GM23338 (cell line): ENCODE measurements around the gene CLDN11. TPM values are rescaled to one million over a fixed set of nuclear protein-coding genes. Genes with fewer than 3 reads are reported as not detected.

Source experiments
- ATAC-seq: fragments of 200-7000 bp; cut with Tn5 transposase; 3 replicates; pipeline ENCODE4 v1.9.1; 2020
- DNase-seq: peaks from one replicate; pipeline ENCODE4 v3.0.0-alpha.2; 2015; ENCODE audit warnings: low spot score
- H2AFZ ChIP-seq: fragments of 200-600 bp; sonication (generic); 2 replicates; pipeline ENCODE4 v1.8.0; 2016; ENCODE audit warnings: antibody characterized with exemption, mild to moderate bottlenecking, moderate library complexity
- H3F3A ChIP-seq: fragments of 200-600 bp; sonication (generic); replicated peaks from 2 replicates; pipeline ENCODE4 v1.8.0; 2017; ENCODE audit warnings: antibody characterized with exemption, mixed run types, low read depth
- H3K27ac ChIP-seq: fragments of 200-600 bp; sonication (generic); 2 replicates; pipeline ENCODE4 v1.6.1; 2016; ENCODE audit warnings: low read depth
- H3K27me3 ChIP-seq: fragments of 200-600 bp; sonication (generic); 2 replicates; pipeline ENCODE4 v1.8.0; 2016; ENCODE audit warnings: mild to moderate bottlenecking, mixed run types, moderate library complexity; ENCODE audit not compliant: insufficient read depth
- H3K36me3 ChIP-seq: fragments of 200-600 bp; sonication (generic); 2 replicates; pipeline ENCODE4 v1.8.0; 2016; ENCODE audit warnings: mild to moderate bottlenecking; ENCODE audit not compliant: insufficient read depth
- H3K4me1 ChIP-seq: fragments of 200-600 bp; sonication (generic); 2 replicates; pipeline ENCODE4 v1.8.0; 2016; ENCODE audit warnings: mild to moderate bottlenecking, moderate library complexity; ENCODE audit not compliant: insufficient read depth
- H3K4me2 ChIP-seq: fragments of 200-600 bp; sonication (generic); 2 replicates; pipeline ENCODE4 v1.7.1; 2017; ENCODE audit warnings: mixed run types
- H3K4me3 ChIP-seq: fragments of 200-600 bp; sonication (generic); 2 replicates; pipeline ENCODE4 v1.6.1; 2016; ENCODE audit warnings: mixed run types
- H3K79me2 ChIP-seq: fragments of 200-600 bp; sonication (generic); replicated peaks from 2 replicates; pipeline ENCODE4 v1.8.0; 2017; ENCODE audit warnings: mild to moderate bottlenecking; ENCODE audit not compliant: insufficient read depth
- H3K9me2 ChIP-seq: fragments of 200-600 bp; sonication (generic); 2 replicates; pipeline ENCODE4 v1.8.0; 2017; ENCODE audit not compliant: insufficient read depth
- H4K20me1 ChIP-seq: fragments of 200-600 bp; sonication (generic); replicated peaks from 2 replicates; pipeline ENCODE4 v1.8.0; 2017; ENCODE audit warnings: mild to moderate bottlenecking; ENCODE audit not compliant: insufficient read depth
- H3K27ac Mint-ChIP-seq: 2 replicates; pipeline ENCODE4 v1.8.0; 2020; ENCODE audit warnings: inconsistent platforms, mild to moderate bottlenecking, moderate library complexity, mixed read lengths
- H3K27me3 Mint-ChIP-seq: 3 replicates; pipeline ENCODE4 v1.8.0; 2022; ENCODE audit warnings: low read depth, mild to moderate bottlenecking, moderate library complexity, mixed read lengths, inconsistent platforms; ENCODE audit not compliant: insufficient read depth, poor library complexity
- H3K36me3 Mint-ChIP-seq: 3 replicates; pipeline ENCODE4 v1.8.0; 2021; ENCODE audit warnings: low read depth, mild to moderate bottlenecking, inconsistent platforms, moderate library complexity, mixed read lengths
- H3K4me1 Mint-ChIP-seq: 3 replicates; pipeline ENCODE4 v1.8.0; 2020; ENCODE audit warnings: mild to moderate bottlenecking, inconsistent platforms, mixed read lengths
- H3K4me3 Mint-ChIP-seq: 3 replicates; pipeline ENCODE4 v1.8.0; 2021; ENCODE audit warnings: moderate library complexity, mild to moderate bottlenecking, inconsistent platforms, mixed read lengths
- H3K9me3 Mint-ChIP-seq: 3 replicates; pipeline ENCODE4 v1.8.0; 2020; ENCODE audit warnings: moderate library complexity, mild to moderate bottlenecking, inconsistent platforms, mixed read lengths
- ETS1 ChIP-seq: IDR thresholded peaks from 2 replicates; pipeline ENCODE4 v1.6.1; 2016; ENCODE audit warnings: antibody characterized with exemption
- EZH2 ChIP-seq: fragments of 200-600 bp; sonication (generic); IDR thresholded peaks from one replicate; pipeline ENCODE4 v1.8.0; 2017; ENCODE audit warnings: antibody characterized with exemption, mild to moderate bottlenecking, low read depth; ENCODE audit not compliant: unreplicated experiment
- EZH2phosphoT487 ChIP-seq: fragments of 200-600 bp; sonication (generic); IDR thresholded peaks from one replicate; pipeline ENCODE4 v1.8.1; 2018; ENCODE audit warnings: antibody characterized with exemption; ENCODE audit not compliant: unreplicated experiment
- JUNB ChIP-seq: IDR thresholded peaks from one replicate; pipeline ENCODE4 v1.6.1; 2016; ENCODE audit warnings: antibody characterized with exemption; ENCODE audit not compliant: unreplicated experiment
- POLR2AphosphoS5 ChIP-seq: IDR thresholded peaks from 2 replicates; pipeline ENCODE4 v1.6.1; 2016; ENCODE audit warnings: antibody characterized with exemption, low read depth
- REST ChIP-seq: IDR thresholded peaks from one replicate; pipeline ENCODE4 v1.6.1; 2018; ENCODE audit warnings: antibody characterized with exemption; ENCODE audit not compliant: unreplicated experiment
- STAT1 ChIP-seq: IDR thresholded peaks from one replicate; pipeline ENCODE4 v1.6.1; 2016; ENCODE audit warnings: antibody characterized with exemption; ENCODE audit not compliant: unreplicated experiment
- ZNF462 ChIP-seq: fragments of 250-450 bp; sonication (Bioruptor Pico); IDR thresholded peaks from 2 replicates; pipeline ENCODE4 v1.5.0; 2020; ENCODE audit warnings: mild to moderate bottlenecking, moderate library complexity
- polyA plus RNA-seq: library from polyadenylated mRNA; unstranded; fragments of >200 nt; fragmentation: Nextera tagmentation; extraction: Ambion mirVana; gene quantifications from 2 replicates; pipeline ENCODE4 v1.2.1, GENCODE V29; 2016
- total RNA-seq: library from RNA; depleted of rRNA; stranded (reverse); fragments of >200 nt; shearing (Covaris generic); gene quantifications from 2 replicates; pipeline ENCODE4 v1.2.3, GENCODE V29; 2014

CLDN11 gene
- total and polyA plus RNA-seq, 2 experiments from 2014 or later = 5.2 to 8.3 TPM

- H3K36me3 Mint-ChIP-seq = 0 out of 3 replicates have a peak, but pooled peaks cover 3% of the 10 kb centered on the region
- no peak overlapping the region for H3K4me2 ChIP-seq
- peaks cover 13% of the 10 kb centered on the region for H3K4me1 ChIP-seq
- H3K4me3 Mint-ChIP-seq = no peak overlapping the region
- ATAC-seq (no peak), DNase-seq (no peak)
- H3K36me3 ChIP-seq = no peaks in the 10 kb centered on the region
- no peak overlapping the region for H2AFZ ChIP-seq
- H3K79me2 ChIP-seq = no peaks in the 10 kb centered on the region
- H3K27ac ChIP-seq = no peak overlapping the region
- no peaks in the 10 kb centered on the region for H3K9me2 ChIP-seq
- H3K27me3 Mint-ChIP-seq = peaks cover 12% of the 10 kb centered on the region
- no peak overlapping the region for H3K4me3 ChIP-seq
- TF ChIP-seq ETS1 (no peak), ZNF462 (no peak), STAT1 (no peak), EZH2phosphoT487 (no peak), REST (no peak), POLR2AphosphoS5 (no peak), JUNB (no peak), EZH2 (no peak)
- peaks cover 20% of the 10 kb centered on the region for H3K27me3 ChIP-seq
- H3K27ac Mint-ChIP-seq = no peak overlapping the region
- peaks cover 31% of the 10 kb centered on the region for H3K4me1 Mint-ChIP-seq
- H3K9me3 Mint-ChIP-seq = no peaks in the 10 kb centered on the region
- peaks cover 6% of the 10 kb centered on the region; the same call in 1 of the 2 replicates for H3F3A ChIP-seq
- no peaks in the 10 kb centered on the region for H4K20me1 ChIP-seq
These were observed 6.2 kb downstream of the CLDN11 start for GRCh38 chr3:170424879-170425278.
